Endothelial cell of umbilical vein (primary cell): ENCODE data around the gene C1orf115. TPM values are rescaled to one million over a fixed set of nuclear protein-coding genes. Genes with fewer than 3 reads are reported as not detected.
"Not testable (repeated sequence)": the region's sequence is repeated elsewhere in the genome, so short reads cannot be mapped to it uniquely, and the experiment has no call there.

Experiments used
- BruUV-seq: library from RNA; stranded (reverse); fragments of 400-500 nt; replicated peaks from 2 replicates; lab custom pipeline; 2021; lab: Mats Ljungman, UMichigan
- CTCF ChIA-PET: fragments of 300-600, 350-600 bp; sonication (Branson Sonifier 250); formaldehyde crosslinking; loops from one replicate; lab custom pipeline; 2021; ENCODE audit warnings: antibody characterized with exemption, inconsistent platforms; lab: Charles Lee
- POLR2A ChIA-PET: fragments of 300-600, 350-600 bp; sonication (Branson Sonifier 250); formaldehyde crosslinking; loops from one replicate; lab custom pipeline; 2021; ENCODE audit warnings: antibody characterized with exemption, inconsistent platforms; lab: Charles Lee
- DNase-seq: peaks from one replicate; pipeline ENCODE4 v3.0.0-alpha.2; 2011; ENCODE audit warnings: low read depth, low spot score
- FAIRE-seq: peaks from 2 replicates; lab custom pipeline; 2011; peaks lifted over from hg19 to GRCh38; lab: Jason Lieb, UNC
- H2AFZ ChIP-seq: 2 replicates; pipeline ENCODE4 v1.6.0; 2012; ENCODE audit warnings: low read depth, low read length, control low read depth, inconsistent platforms
- H3K27ac ChIP-seq: 2 replicates; pipeline ENCODE4 v1.5.1; 2011; ENCODE audit warnings: low read depth, mild to moderate bottlenecking, control low read depth, low read length, moderate library complexity; ENCODE audit not compliant: insufficient read depth
- H3K27me3 ChIP-seq, 2 experiments: 2 replicates each; pipeline versions ENCODE4 v1.6.0 to v1.6.1; 2011; ENCODE audit warnings: low read length in 2 of 2, mixed read lengths in 1 of 2; ENCODE audit not compliant: control insufficient read depth in 2 of 2, insufficient read depth in 2 of 2
- H3K36me3 ChIP-seq, 2 experiments: 2 replicates in 1 of 2; 3 replicates in 1 of 2; pipeline ENCODE4 v1.5.1; 2011; ENCODE audit warnings: low read length in 2 of 2, mild to moderate bottlenecking in 1 of 2, moderate library complexity in 1 of 2; ENCODE audit not compliant: control insufficient read depth in 2 of 2, insufficient read depth in 2 of 2; ENCODE audit errors: extremely low read depth in 1 of 2
- H3K4me1 ChIP-seq: 3 replicates; pipeline ENCODE4 v1.5.1; 2011; ENCODE audit warnings: mild to moderate bottlenecking, low read length; ENCODE audit not compliant: control insufficient read depth, insufficient read depth; ENCODE audit errors: extremely low read depth
- H3K4me2 ChIP-seq: 2 replicates; pipeline ENCODE4 v1.6.1; 2011; ENCODE audit warnings: low read length, control low read depth, mixed read lengths; ENCODE audit not compliant: insufficient read depth
- H3K4me3 ChIP-seq, 3 experiments: fragments of 200-600 bp in 1 of 3; sonication (generic), shearing (Covaris generic) in 1 of 3; replicated peaks in 1 of 3; 2 replicates each; pipeline ENCODE4 v1.5.1; 2011 to 2016; ENCODE audit warnings: control low read depth in 3 of 3, low read length in 3 of 3, mild to moderate bottlenecking in 2 of 3, inconsistent platforms in 1 of 3, low read depth in 1 of 3, moderate library complexity in 1 of 3; ENCODE audit not compliant: insufficient read depth in 1 of 3
- H3K79me2 ChIP-seq: 2 replicates; pipeline ENCODE4 v1.6.0; 2012; ENCODE audit warnings: low read length, inconsistent platforms; ENCODE audit not compliant: control insufficient read depth, insufficient read depth
- H3K9ac ChIP-seq: replicated peaks from 2 replicates; pipeline ENCODE3; 2011; ENCODE audit warnings: low read length, control low read depth; ENCODE audit not compliant: insufficient read depth; ENCODE audit errors: extremely low read depth
- H3K9me1 ChIP-seq: replicated peaks from 3 replicates; pipeline ENCODE4 v1.6.0; 2011; ENCODE audit warnings: mild to moderate bottlenecking, low read length; ENCODE audit not compliant: control insufficient read depth, insufficient read depth; ENCODE audit errors: extremely low read depth
- H3K9me3 ChIP-seq: replicated peaks from 2 replicates; pipeline ENCODE4 v1.5.1; 2012; ENCODE audit warnings: low read length, inconsistent platforms; ENCODE audit not compliant: control insufficient read depth, insufficient read depth
- H4K20me1 ChIP-seq: replicated peaks from 2 replicates; pipeline ENCODE3; 2011; ENCODE audit warnings: mild to moderate bottlenecking, low read length; ENCODE audit not compliant: control insufficient read depth, insufficient read depth; ENCODE audit errors: extremely low read depth
- GATA2 ChIP-seq: IDR thresholded peaks from 2 replicates; pipeline ENCODE4 v1.7.0; 2011; ENCODE audit warnings: low read depth, mild to moderate bottlenecking, moderate library complexity, mixed read lengths, low read length; ENCODE audit not compliant: insufficient read length, insufficient read depth
- MAX ChIP-seq: IDR thresholded peaks from 2 replicates; pipeline ENCODE4 v1.6.1; 2011; ENCODE audit not compliant: insufficient read depth, insufficient read length
- POLR2A ChIP-seq: IDR thresholded peaks from 2 replicates; pipeline ENCODE4 v1.6.1; 2012; ENCODE audit warnings: low read depth, mild to moderate bottlenecking, control low read depth, low read length
- dilution Hi-C: fragments of 300-500 bp; cut with MboI; formaldehyde crosslinking; loops from one replicate; pipeline ENCODE4 v1.15.0; 2019; ENCODE audit warnings: low sequenced_read_pairs; ENCODE audit not compliant: extremely low pct_ligation_motif_present
- intact Hi-C: fragments of 100-400 bp; cut with micrococcal nuclease; formaldehyde crosslinking; loops from one replicate; pipeline ENCODE4 v1.10.0; 2022
- polyA plus RNA-seq, 4 experiments: library from polyadenylated mRNA; depleted of rRNA in 3 of 4; stranded (reverse) in 3 of 4; unstranded in 1 of 4; fragments of >200 nt; gene quantifications; 2 replicates each; pipeline versions ENCODE4 v1.2.1 to v1.2.3, GENCODE V29; 2011 to 2012; ENCODE audit warnings: missing spikeins in 1 of 4
- total RNA-seq: library from RNA; stranded (reverse); gene quantifications from 2 replicates; pipeline ENCODE4 v1.2.3, GENCODE V29; 2021

The C1orf115 gene
- total and polyA plus RNA-seq, 2 donors (not counting 3 experiments of a cell fraction or from before 2014, with no cell fraction given), result 11.1 to 16.4 TPM

- no peak overlapping the region for H3K4me2 ChIP-seq
- TF ChIP-seq MAX, result no peak
- TF ChIP-seq POLR2A, result no peak
- TF ChIP-seq GATA2, result no peak
- no peaks in the 10 kb centered on the region for H3K79me2 ChIP-seq
- no peaks in the 10 kb centered on the region for H4K20me1 ChIP-seq
- no peaks in the 10 kb centered on the region for H3K9me1 ChIP-seq
- H2AFZ ChIP-seq, result no peak overlapping the region
- H3K9ac ChIP-seq, result no peak overlapping the region
- H3K9me3 ChIP-seq, result no peaks in the 10 kb centered on the region
- no peak overlapping the region for H3K4me3 ChIP-seq
- no peak overlapping the region for H3K27ac ChIP-seq
- FAIRE-seq (no peak), DNase-seq (no peak)
- no peaks in the 10 kb centered on the region for H3K36me3 ChIP-seq
- CTCF ChIA-PET, result interaction anchor here (1.1 to 2.3 kb wide), 2 partner anchors 50 to 93 kb away, joined by 12 to 25 read pairs; no protein-coding TSS in a partner anchor
- H3K4me1 ChIP-seq, result no peaks in the 10 kb centered on the region
- H3K27me3 ChIP-seq, result no peaks in the 10 kb centered on the region
- POLR2A ChIA-PET, result no interaction called here
- BruUV-seq, result no TSS peak
- intact Hi-C loops, result loop anchor here (10.0 kb wide), 1 partner anchor 498 kb away; no protein-coding TSS in a partner anchor
- dilution Hi-C loops, result no loop called here
Measured at GRCh38 chr1:220682901-220683576, 7.1 kb upstream of the C1orf115 start.

GRCh38 chr1:220683716-220684115 is 6.4 kb upstream of the C1orf115 start:
- H3K4me1 ChIP-seq, H2AFZ ChIP-seq, H3K79me2 ChIP-seq, H3K27me3 ChIP-seq, POLR2A ChIA-PET, H3K36me3 ChIP-seq, H3K9me3 ChIP-seq, H3K4me3 ChIP-seq, H3K9ac ChIP-seq, H4K20me1 ChIP-seq, dilution Hi-C loops, H3K9me1 ChIP-seq, H3K27ac ChIP-seq, FAIRE-seq, BruUV-seq, DNase-seq, H3K4me2 ChIP-seq: not testable (repeated sequence)
- intact Hi-C loops, result loop anchor here (10.0 kb wide), 1 partner anchor 499 kb away; no protein-coding TSS in a partner anchor
- CTCF ChIA-PET, result interaction anchor here (1.1 to 2.3 kb wide), 4 partner anchors 49 to 403 kb away, joined by 3 to 25 read pairs (median 8); no protein-coding TSS in a partner anchor
